HEK293 (cell line): Measurements from ENCODE around the gene YPEL1.

ENCODE experiments used
- CTCF ChIP-seq: fragments of 450-650 bp; formaldehyde crosslinking; IDR thresholded peaks from 2 replicates; pipeline ENCODE4 v1.5.1; 2016; ENCODE audit warnings: missing biosample characterization, missing genetic modification characterization
- MEIS1 ChIP-seq: sonication (generic); formaldehyde crosslinking; IDR thresholded peaks from 2 replicates; pipeline ENCODE4 v1.8.1; 2022; ENCODE audit warnings: missing genetic modification reagents, mild to moderate bottlenecking, borderline replicate concordance
- SCRT2 ChIP-seq: fragments of 450-650 bp; formaldehyde crosslinking; IDR thresholded peaks from 2 replicates; pipeline ENCODE4 v1.5.1; 2016; ENCODE audit warnings: missing biosample characterization, missing genetic modification characterization
- YY1 ChIP-seq: fragments of 450-650 bp; formaldehyde crosslinking; IDR thresholded peaks from 2 replicates; pipeline ENCODE4 v1.5.1; 2018; ENCODE audit warnings: missing biosample characterization, missing genetic modification characterization
- ZNF704 ChIP-seq: fragments of 450-650 bp; formaldehyde crosslinking; IDR thresholded peaks from 2 replicates; pipeline ENCODE4 v1.5.1; 2016; ENCODE audit warnings: missing biosample characterization, missing genetic modification characterization
- ZSCAN16 ChIP-seq: fragments of 450-650 bp; formaldehyde crosslinking; IDR thresholded peaks from 2 replicates; pipeline ENCODE4 v1.5.1; 2016; ENCODE audit warnings: missing biosample characterization, missing genetic modification characterization

DNA sequence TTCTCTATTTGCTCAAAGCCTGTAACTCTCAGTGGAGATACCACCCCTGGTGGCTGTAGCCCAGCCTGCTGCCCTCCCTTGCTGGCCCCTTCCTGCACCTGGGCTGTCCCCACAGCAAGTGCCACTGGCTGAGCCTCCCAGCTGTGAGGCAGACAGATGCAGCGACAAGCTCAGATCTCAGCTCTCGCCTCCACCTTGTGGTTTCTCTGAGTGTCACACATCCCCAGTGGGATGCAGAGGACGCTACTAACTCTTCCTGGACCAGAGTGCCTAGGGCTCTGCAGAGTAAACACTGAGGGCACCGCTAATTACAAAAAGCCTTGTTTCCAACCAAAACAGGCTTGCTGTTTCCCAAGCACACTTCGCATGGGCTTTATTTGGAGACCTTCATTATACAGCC lies 8.9 kb downstream of the YPEL1 start:
- TF ChIP-seq ZSCAN16 (tag by site-specific recombination) (no peak), CTCF (tag by site-specific recombination) (peak; percentile 63), YY1 (tag by site-specific recombination) (no peak), SCRT2 (tag by site-specific recombination) (no peak), ZNF704 (tag by site-specific recombination) (no peak), MEIS1 (CRISPR knock-in tag) (no peak)
